Measurements from ENCODE around the gene ZNF469.

Gene ZNF469

DNA sequence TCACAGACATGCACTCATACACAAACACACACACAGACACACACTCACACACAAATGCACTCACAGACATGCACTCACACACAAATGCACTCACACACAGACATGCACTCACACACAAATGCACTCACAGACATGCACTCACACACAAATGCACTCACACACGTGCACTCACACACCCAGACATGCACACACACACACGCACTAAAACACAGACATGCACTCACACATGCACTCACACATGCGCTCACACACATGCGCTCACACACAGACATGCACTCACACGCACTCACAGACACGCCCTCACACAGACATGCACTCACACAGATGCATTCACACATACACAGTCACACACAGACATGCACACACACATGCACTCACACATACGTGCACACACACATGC is 2.7 kb upstream of the ZNF469 start:
- no peak for DNase-seq

DNA sequence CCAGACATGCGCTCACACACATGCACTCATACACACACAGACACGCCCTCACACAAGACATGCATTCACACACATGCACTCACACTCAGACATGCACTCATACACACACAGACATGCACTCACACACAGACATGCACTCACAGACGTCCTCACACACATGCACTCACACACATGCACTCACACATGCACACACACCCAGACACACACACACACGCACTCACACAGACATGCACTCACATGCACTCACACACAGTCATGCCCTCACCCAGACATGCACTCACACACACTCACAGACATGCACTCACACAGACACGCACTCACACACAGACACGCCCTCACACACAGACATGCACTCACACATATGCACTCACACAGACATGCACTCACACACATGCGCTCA is 2.1 kb upstream of the ZNF469 start:
- no peak for DNase-seq

DNA sequence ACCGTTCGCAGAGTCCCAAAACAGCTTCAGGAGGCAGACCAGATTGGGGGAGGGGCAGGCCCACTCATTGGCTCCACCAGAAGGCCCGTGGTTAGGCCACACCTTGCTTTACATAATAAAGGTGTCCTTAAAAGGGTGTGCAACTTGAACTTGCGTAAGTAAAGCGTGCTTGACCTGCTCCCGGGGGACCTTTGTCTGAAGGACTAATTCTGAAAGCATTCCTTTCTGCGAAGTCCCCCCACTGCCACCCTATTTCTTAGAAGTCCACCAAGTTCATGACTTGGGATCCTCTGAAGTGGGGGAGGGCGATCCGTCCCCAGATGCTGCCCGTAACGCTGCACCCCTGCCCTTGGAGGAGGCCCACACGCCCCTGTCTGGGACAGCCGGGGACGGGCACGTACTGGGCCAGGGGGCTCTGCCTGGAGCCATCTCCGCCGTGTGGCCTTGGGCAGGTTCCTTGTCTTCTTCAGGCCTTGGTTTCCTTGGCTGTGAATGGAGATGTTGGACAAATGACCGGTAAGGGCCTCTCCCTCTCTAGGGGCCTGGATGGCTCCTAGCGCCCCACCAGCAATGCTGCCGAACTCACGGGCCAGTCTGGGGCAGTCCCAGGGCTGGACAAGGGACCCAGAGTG is 823 bp upstream of the ZNF469 start:
- DNase-seq, result no peak

DNA sequence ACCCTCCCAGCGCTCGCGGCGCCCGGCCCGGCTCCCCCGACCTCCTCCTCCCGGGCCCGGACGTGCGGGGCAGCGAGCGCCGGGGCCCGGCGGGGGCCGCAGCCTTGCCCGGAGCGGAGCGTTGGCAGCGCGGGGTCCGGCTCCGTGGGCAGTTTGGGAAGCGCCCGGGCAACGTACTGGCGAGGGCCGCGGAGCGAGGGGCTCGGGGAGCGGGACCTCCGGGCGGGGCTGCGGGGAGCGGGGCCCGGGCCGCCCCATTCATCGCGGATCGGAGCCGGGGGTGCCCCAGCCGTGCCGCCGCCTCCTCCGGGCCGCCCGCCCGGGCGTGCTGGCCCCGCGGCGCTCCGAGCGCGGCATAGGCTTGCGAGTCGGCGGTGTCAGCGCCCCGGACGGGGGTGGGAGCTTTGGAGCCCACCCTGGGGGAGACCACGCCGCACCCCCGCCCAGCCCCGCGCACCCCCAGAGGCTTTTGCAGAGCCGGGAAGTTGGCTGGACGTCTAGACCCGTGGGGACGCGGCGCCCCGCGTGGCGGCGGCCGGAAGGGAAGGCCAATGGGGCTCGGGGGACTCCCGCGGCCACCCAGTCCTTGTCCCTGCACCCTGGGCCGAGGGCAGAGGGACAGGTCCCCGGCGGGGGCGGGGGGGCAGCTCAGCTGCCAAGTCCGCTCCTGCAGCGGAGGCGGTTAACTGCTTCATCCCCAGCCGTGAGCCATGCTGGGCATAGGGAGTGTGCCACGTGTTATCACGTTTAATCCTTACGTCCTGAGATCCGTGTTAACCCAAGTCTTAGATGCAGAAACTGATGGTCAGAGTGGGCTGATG is 852 bp downstream of the ZNF469 start:
- peak; percentile 29 for DNase-seq

DNA sequence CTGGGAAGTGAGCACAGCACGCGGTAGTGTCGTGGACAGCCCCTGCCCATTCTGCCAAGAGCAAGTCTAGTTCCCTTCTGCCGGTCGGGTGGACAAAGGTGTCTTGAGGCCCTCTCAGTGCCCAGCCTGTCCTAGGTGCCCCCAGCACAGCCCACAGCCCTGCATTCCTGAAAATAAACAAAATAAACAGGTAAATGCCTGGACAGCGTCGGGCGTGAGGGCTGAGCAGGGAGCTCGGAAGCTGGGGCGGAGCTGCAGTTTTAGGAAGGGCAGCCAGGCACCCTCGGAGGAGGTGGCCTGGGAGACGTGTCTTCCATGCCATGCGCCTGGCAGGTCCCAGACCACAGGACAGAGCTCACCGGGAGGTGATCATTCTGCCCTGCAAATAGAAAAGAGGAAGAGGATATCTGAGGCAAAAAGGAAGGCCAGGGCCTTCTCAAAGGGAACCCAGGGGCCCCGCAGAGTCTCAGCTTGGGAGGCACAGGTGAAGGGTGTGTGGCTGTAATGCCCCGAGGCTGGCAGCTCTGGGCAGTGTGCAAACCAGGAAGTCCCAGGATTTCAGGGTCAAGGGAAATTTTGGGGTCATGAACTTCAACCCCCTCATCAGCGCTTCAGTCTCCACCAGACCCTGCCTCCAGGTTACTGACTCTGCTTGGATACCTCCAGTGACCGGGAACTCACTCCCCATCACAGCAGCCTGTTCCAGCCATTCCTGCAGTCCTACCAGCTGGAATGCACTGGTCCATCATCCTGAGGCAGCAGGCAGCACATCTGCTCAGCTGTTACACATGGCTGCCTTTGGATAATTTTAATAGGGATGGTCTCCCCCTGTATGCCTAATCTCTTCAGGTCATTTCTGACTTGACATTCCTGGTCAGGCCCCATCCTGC is 1.7 kb downstream of the ZNF469 start:
- DNase-seq, result no peak

DNA sequence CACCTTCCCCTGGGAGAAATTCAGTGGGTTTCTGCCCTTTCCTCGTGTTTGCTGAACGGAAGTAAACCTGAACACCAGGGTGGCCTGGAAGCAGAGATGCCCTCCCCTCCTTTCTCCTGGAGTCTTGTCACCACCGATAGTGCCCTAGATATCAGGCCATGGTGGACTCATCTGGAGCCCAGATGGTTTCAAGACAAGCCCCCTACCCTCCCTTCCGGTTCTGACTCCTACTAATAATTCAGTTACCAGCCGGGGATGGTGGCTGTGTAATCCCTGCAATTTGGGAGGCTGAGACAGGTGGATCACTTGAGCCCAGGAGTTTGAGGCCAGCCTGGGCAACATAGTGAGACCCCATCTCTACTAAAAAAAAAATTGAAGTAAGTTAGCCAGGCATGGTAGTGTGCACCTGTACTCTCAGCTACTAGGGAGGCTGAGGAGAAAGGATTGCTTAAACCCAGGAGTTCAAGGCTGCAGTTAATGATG is 2.4 kb downstream of the ZNF469 start:
- DNase-seq, result no peak

DNA sequence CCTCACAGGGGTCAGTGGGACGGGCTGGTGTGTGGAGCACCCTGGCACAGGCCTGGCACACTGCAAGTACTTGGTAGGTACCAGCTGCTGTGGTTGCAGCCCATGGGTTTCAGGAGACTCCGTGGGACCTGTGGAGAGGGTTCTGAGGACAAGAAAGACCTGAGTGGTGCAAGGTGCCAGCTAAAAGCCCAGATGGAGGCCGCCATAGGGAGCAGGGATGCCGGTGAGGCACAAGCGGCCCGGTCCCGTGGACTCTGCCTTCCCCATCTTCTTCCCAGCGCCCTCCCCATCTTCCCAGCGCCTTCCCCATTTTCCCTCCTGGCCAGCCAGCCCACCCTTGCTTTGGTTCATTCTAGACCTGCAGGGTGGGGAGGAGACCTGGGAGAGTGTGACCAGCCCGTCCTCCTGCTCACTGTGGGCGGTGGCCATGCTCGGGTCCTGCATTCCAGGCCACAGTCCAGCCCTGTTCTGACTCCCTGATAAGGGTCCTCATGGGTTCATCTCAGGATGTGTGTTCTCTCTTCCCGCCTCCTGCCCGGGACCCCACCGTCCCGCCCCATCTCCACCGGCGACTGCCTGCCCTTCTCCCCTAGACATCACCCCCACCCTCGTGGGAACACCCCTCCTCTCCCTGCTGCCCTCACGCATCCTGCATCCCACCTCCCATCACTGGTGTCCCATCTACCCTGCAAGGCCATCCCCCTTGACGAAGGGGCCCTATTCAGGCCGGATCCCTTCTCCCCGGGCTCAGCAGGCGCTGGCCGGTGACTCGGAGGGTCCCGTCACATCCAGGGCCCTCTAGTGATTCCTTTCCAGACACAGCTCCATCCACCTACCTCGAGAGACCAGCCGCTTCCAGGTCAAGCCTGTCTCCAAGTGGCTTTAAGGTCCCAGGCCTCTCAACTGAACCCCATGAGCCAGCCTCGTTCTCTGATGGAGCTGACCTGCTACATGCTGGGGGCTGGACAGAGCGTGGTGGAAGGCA is 3.4 kb downstream of the ZNF469 start:
- DNase-seq, result no peak

DNA sequence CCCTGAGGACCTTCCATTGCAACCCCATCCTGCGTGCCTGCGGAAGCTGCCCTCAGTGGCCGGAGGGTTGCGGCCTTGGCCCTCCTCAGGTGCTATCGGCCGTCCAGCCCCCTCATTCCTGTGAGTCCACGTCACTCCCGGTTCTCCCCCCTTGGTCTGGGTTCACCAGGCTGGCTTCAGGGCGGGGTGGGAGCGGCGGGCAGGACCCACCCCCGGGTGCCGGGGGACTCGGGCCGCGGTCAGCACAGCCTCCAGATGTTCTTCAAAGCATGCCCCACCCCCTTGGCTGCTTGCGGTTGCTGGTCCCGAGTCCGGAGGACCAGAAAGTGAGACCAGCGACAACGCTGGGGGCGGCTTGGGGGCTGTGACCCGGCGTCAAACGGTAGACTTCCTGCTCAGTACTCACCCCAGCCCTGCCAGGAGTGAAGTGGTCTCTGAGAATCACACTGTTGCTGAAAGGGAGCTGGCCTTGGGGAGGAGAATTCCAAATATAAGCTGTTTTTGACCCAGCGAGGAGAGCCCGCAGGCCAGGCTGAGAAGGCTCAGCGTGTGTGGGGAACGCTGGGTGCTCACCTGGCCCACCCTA is 4.5 kb downstream of the ZNF469 start:
- no peak for DNase-seq

DNA sequence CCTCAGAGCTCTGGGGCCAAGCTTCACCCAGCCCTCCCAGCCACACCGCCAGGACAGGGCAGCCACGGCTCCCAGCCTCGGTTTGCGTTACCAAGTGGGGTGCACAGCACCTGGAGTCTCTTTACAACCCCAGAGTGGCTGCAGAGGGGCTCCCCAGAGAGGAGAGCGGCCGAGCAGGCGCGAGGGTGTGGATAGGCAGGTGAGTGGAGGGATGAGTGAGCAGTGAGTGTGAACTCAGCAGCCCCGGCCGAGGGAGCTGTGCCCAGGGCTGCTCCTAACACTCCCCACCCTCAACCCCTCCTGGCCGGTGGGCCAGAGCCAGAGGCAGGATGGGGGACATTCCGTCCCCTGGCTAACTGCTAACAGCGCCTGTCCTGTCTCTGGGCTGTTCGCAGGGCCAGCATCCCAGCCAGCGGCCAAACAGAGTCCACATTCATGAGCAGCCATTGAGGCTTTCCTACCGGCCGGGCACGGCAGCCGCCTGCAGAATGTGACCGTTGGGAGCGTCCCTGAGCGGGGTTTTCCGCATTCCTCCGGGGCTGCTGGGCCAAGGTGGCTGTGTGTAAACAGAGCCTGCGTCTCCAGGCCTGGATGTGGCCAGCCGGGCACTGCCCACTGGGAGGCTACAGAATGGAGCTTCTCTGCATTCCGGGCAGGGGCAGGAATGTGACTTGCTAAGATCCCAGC is 5.3 kb downstream of the ZNF469 start:
- no peak for DNase-seq

DNA sequence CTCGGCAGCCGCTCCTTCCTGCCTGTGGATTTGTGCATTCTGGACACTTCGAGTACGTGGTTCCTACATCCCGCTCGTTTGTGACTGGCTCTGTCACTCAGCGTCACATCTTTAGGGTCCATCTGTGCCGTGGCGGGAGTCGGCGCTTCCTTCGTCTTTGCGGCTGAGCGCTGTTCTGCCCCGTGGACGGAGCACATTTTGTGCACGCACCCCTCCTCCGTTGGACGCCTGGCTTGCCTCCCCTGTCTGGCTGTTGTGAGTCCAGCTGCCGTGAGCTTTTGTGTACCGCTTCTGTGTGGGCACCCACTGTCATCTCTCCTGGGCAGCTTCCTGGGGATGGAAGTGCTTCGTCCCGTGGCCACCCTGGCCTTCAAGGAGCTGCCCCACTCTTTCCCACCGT is 6.4 kb downstream of the ZNF469 start:
- DNase-seq, result no peak

DNA sequence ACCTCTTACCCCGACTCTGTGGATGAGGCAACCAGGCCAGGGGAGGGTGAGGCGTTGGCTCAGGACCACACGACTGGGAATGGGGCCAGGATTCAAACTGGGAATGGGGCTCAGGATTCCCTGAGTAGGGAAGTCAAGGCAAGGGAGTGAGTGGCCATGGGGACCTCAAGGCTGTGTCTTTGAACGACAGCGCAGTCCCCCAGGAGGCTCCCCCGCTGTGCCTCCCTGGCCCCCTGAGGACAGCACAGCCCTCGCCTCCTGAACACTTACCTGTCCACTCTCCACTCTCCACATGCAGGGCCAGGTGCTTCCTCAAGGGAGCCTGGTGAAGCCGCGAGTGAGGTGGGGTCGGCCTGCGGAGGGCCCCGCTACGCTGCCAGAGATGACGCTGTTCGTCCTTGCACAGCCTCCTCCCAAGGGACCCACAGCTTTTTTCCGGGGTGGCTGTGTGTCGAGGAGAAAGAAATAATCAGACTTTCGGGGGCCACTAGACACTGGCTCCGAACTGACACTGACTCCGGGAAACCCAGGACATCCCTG is 6.9 kb downstream of the ZNF469 start:
- no peak for DNase-seq

DNA sequence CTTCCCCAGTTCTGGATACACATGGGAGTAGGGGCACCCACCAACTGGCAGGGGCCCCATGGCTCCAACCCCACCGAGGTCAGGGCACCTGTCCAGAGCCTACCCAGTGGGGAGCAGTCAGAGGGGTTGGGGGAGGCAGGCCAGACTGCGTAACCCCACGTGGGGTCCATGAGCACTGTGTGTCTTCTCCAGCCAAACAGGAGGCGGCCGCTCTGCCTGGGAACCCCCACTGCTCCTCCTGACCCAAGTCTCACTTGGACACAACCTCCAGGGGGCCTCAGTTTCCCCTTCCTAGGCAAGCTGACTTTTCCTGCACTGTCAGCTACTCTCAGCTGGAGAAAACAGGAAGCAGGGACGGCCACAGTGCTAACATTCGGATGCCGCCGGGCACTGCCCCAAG is 7.5 kb downstream of the ZNF469 start:
- no peak for DNase-seq

DNA sequence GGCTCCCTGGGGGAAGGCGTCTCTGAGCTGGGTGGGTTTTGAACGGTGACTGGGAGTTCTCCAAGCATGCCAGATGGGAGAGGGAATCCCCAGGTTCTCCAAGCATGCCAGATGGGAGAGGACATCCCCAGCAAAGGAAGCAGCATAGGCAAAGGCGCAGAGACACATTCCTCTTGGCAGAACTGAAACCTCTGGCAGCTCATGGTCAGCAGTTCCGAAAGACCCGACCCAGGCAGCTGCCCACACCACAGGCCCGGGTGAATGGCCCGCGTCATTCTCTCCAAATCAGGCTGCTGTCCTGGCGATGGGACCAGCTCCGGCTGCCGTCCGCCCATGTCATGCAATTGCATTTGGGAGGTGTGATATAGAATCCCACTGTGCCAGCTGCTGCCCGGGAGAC is 8.0 kb downstream of the ZNF469 start:
- no peak for DNase-seq

DNA sequence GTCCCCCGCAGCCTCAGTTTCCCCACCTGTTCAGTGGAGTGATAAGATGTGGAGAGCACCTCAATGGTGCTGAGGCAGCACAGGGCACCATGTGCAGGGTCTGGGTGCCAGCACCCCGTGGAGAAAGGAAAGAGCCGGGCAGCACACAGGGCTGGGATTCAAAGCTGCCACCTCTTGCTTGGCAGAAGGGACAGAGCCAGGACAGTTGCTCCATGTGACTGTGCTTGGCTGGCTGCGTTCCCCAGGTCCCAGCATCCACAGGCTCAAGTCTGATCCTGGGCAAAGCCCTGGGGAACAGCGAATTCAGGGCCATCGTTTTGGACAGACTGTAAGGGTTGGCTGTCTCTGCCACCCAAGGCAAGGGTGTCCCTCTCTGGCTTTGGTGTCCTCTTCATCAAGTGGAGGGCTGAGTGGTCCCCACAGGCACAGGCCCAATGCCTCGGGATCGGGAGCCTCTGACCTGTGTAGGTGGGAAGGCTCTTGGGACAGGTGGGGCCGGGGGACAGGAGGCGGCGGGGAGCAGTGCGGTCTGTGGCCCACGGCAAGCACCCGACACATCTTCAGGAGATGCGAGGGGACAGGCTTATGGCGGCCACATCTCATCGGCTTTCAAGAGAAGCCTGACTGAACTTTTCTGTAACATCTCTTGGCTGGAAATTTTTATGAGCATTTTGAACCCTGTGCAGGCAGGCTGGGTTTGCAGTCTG is 8.5 kb downstream of the ZNF469 start:
- DNase-seq, result no peak

DNA sequence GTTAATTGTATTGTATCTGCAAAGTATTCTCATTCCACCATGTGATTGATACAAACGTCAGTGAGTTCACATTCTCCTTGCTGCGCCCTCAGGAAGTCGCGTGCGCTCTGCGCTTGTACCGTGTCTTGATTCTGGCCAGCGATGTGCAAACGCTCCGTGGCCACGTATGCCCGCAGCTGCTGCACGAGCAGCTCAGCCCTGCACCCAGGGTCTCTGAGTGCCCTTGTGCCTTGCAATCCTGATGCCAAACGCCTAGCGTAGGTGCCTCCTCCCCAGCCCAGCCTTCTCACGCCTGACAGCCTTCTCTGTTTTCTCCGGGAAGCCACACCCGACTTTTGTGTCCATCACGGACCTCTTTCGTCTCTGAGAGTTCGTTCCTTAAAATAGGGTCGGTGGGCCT is 9.4 kb downstream of the ZNF469 start:
- no peak for DNase-seq

DNA sequence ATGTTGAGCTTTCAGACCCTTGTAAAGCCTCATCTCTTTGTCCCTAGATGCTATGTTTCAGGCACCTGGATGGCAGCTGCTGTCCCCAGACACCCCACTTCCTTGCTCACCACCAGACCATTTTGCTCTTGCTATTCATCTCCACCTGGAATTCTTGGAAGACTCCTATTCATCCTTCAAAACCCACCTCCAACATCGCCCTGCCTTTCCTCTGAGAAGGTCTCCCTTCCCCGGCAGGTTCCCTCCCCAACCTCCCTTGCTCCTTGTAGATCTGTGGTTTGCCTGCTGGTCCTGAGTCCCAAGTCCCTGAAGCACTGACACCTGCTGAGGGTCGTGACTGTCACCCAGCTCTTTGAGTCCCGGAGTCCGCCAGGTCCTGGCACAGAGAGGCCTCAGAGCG is 9.9 kb downstream of the ZNF469 start:
- no peak for DNase-seq

DNA sequence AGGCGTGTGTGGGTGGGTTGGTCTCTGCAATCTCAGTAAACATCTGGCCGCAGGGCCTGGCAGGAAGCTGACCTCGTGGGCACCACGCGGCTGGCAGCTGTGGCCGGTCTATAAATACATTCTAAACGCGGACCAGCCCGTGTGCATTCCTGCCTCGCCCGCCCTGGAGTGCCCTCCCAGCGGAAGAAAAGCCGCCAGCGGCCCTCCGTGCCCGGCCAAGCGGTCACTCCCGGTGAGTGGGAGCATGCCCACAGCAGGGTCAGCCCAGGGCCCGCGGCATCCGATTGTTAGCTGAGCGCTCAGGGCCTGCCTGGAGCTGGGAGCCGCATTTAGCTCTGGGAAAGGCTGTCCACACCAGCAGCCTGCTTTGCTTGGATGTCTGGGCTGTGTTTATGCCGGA is 10.3 kb downstream of the ZNF469 start:
- DNase-seq, result no peak

DNA sequence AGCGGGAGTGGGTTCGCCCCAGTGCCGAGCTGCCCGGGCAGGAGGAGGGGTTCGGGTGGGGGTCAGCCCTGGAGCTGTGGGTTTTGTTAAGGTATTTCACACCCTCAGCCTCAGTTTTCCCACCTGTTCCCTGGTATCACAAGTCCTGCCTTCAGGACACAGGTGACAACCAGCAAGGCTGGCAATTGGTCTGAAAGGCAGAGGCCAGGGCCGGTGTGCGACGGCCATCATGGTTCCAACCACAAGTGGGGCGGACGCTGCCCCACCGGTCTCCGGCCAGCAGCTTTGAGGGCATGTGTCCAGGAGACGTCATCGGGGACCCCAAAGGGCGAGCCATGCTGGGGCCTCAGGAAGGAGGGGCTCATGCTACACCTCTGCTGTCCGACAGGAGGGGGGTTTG is 10.8 kb downstream of the ZNF469 start:
- no peak for DNase-seq

DNA sequence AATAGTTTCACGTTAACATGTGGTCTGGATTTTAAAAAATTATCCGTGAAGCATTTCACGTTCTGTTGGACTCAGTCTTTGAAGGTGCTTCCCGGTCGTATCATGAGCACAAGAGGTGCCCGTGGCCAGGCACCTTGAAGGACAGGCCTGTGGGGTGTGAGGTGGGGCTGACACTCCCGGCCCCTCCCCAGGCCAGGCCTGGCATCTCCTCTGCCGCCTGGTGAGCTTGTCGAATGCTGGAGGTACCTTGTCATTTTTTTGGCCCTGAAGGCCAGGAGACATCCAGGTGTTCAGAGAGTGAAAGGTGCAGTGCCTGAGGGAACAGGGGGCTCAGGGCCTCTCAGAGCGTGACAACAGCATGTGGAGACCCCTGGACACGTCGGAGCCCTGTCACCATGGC is 11.7 kb downstream of the ZNF469 start:
- no peak for DNase-seq

Measured in suppressor macrophage treated with lipopolysaccharide for 4 hours (primary cell).